OCI-LY3 (cell line): ENCODE data around the gene DEPDC1B.

Experiments
- H2AFZ ChIP-seq: fragments of 200-600, 300-600 bp; shearing (Covaris generic); 2 replicates; pipeline ENCODE4 v1.6.0; 2014; ENCODE audit warnings: antibody characterized with exemption, low read depth, low read length
- H3K27ac ChIP-seq: fragments of 200-600, 300-600 bp; sonication (generic); 2 replicates; pipeline ENCODE4 v1.5.1; 2014; ENCODE audit warnings: mild to moderate bottlenecking, low read length, moderate library complexity, mixed read lengths
- H3K27me3 ChIP-seq: fragments of 200-600, 300-600 bp; sonication (generic); 2 replicates; pipeline ENCODE4 v1.6.1; 2014; ENCODE audit warnings: low read depth, low read length, mixed read lengths
- H3K36me3 ChIP-seq: fragments of 200-600, 300-600 bp; sonication (generic); replicated peaks from 2 replicates; pipeline ENCODE3; 2014; ENCODE audit warnings: low read depth, low read length, mixed read lengths
- H3K4me1 ChIP-seq: fragments of 300-600, 200-600 bp; sonication (generic); 2 replicates; pipeline ENCODE4 v1.6.1; 2014; ENCODE audit warnings: low read length, mixed read lengths
- H3K4me2 ChIP-seq: fragments of 200-600, 300-600 bp; sonication (generic); 2 replicates; pipeline ENCODE4 v1.6.1; 2014; ENCODE audit warnings: low read length, mixed read lengths
- H3K4me3 ChIP-seq: fragments of 300-600, 200-600 bp; sonication (generic); 2 replicates; pipeline ENCODE4 v1.5.1; 2014; ENCODE audit warnings: antibody characterized with exemption, mild to moderate bottlenecking, low read length, moderate library complexity
- H3K79me2 ChIP-seq: fragments of 300-600, 200-600 bp; shearing (Covaris generic); 2 replicates; pipeline ENCODE4 v1.6.1; 2014; ENCODE audit warnings: mild to moderate bottlenecking, low read length, mixed read lengths
- H3K9ac ChIP-seq: fragments of 300-600, 200-600 bp; shearing (Covaris generic); 2 replicates; pipeline ENCODE4 v1.6.0; 2014; ENCODE audit warnings: mild to moderate bottlenecking, low read length, moderate library complexity
- H3K9me3 ChIP-seq: fragments of 200-600, 300-600 bp; shearing (Covaris generic); 2 replicates; pipeline ENCODE4 v1.6.1; 2014; ENCODE audit warnings: low read length, mixed read lengths; ENCODE audit not compliant: insufficient read depth
- H4K20me1 ChIP-seq: fragments of 200-600, 300-600 bp; sonication (generic); 2 replicates; pipeline ENCODE4 v1.6.1; 2016; ENCODE audit warnings: low read length, mixed read lengths; ENCODE audit not compliant: insufficient read depth
- CTCF ChIP-seq: fragments of 200-600, 300-600 bp; sonication (generic); IDR thresholded peaks from 2 replicates; pipeline ENCODE4 v1.5.1; 2014; ENCODE audit warnings: antibody characterized with exemption, low read length, low read depth
- EZH2phosphoT487 ChIP-seq: fragments of 200-600 bp; shearing (Covaris generic); IDR thresholded peaks from 2 replicates; pipeline ENCODE4 v1.6.1; 2018; ENCODE audit warnings: antibody characterized with exemption, mixed run types, low read depth

The DEPDC1B gene

GRCh38 chr5:60584304-60584703, 115.7 kb downstream of the DEPDC1B start:
- no peaks in the 10 kb centered on the region for H4K20me1 ChIP-seq
- TF ChIP-seq EZH2phosphoT487 = no peak
- H3K9me3 ChIP-seq = no peaks in the 10 kb centered on the region
- H3K4me3 ChIP-seq = no peak overlapping the region
- peaks cover 31% of the 10 kb centered on the region for H3K4me1 ChIP-seq
- H3K27ac ChIP-seq = no peak overlapping the region
- no peak overlapping the region for H2AFZ ChIP-seq
- H3K9ac ChIP-seq = no peak overlapping the region
- H3K79me2 ChIP-seq = no peaks in the 10 kb centered on the region
- H3K36me3 ChIP-seq = peaks cover 2% of the 10 kb centered on the region
- H3K27me3 ChIP-seq = no peaks in the 10 kb centered on the region
- peak overlapping the region; percentile 12; the same call in 1 of the 2 replicates for H3K4me2 ChIP-seq

GRCh38 chr5:60583616-60584015, 116.3 kb downstream of the DEPDC1B start:
- no peaks in the 10 kb centered on the region for H4K20me1 ChIP-seq
- H2AFZ ChIP-seq = no peak overlapping the region
- H3K4me1 ChIP-seq = peaks cover 31% of the 10 kb centered on the region
- no peak for TF ChIP-seq EZH2phosphoT487
- TF ChIP-seq CTCF = no peak
- H3K36me3 ChIP-seq = peaks cover 2% of the 10 kb centered on the region
- no peaks in the 10 kb centered on the region for H3K79me2 ChIP-seq
- no peaks in the 10 kb centered on the region for H3K9me3 ChIP-seq
- H3K27me3 ChIP-seq = no peaks in the 10 kb centered on the region
- no peak overlapping the region for H3K27ac ChIP-seq
- H3K4me2 ChIP-seq = peak overlapping the region; percentile 12; the same call in 1 of the 2 replicates
- no peak overlapping the region for H3K9ac ChIP-seq
- H3K4me3 ChIP-seq = no peak overlapping the region

- H3K4me3 ChIP-seq = no peak overlapping the region
- H3K27me3 ChIP-seq = no peaks in the 10 kb centered on the region
- H3K4me2 ChIP-seq = no peak overlapping the region
- H3K9ac ChIP-seq = no peak overlapping the region
- H3K79me2 ChIP-seq = no peaks in the 10 kb centered on the region
- TF ChIP-seq CTCF (no peak), EZH2phosphoT487 (no peak)
- no peak overlapping the region for H2AFZ ChIP-seq
- H4K20me1 ChIP-seq = no peaks in the 10 kb centered on the region
- H3K9me3 ChIP-seq = no peaks in the 10 kb centered on the region
- H3K27ac ChIP-seq = no peak overlapping the region
- H3K36me3 ChIP-seq = peaks cover 5% of the 10 kb centered on the region
- H3K4me1 ChIP-seq = peaks cover 8% of the 10 kb centered on the region
Observed at GRCh38 chr5:60578315-60578714, 121.7 kb downstream of the DEPDC1B start.

GRCh38 chr5:60577116-60577515, 122.8 kb downstream of the DEPDC1B start:
- Histone ChIP-seq H3K9me3 (no peaks in the 10 kb centered on the region), H3K36me3 (peaks cover 3% of the 10 kb centered on the region), H4K20me1 (no peaks in the 10 kb centered on the region), H3K79me2 (no peaks in the 10 kb centered on the region), H3K9ac (no peak overlapping the region), H2AFZ (no peak overlapping the region), H3K27ac (no peak overlapping the region), H3K4me1 (peaks cover 6% of the 10 kb centered on the region; the same call in 1 of the 2 replicates), H3K4me3 (no peak overlapping the region), H3K4me2 (no peak overlapping the region), H3K27me3 (no peaks in the 10 kb centered on the region)
- TF ChIP-seq EZH2phosphoT487 (no peak), CTCF (no peak)

- Histone ChIP-seq H2AFZ (no peak overlapping the region), H4K20me1 (no peaks in the 10 kb centered on the region), H3K4me2 (no peak overlapping the region), H3K4me1 (peaks cover 6% of the 10 kb centered on the region; the same call in 1 of the 2 replicates), H3K9ac (no peak overlapping the region), H3K9me3 (no peaks in the 10 kb centered on the region), H3K27me3 (no peaks in the 10 kb centered on the region), H3K4me3 (no peak overlapping the region), H3K79me2 (no peaks in the 10 kb centered on the region), H3K27ac (no peak overlapping the region), H3K36me3 (peaks cover 3% of the 10 kb centered on the region)
- TF ChIP-seq CTCF = no peak
- TF ChIP-seq EZH2phosphoT487 = no peak
Observed at GRCh38 chr5:60576425-60576824, 123.5 kb downstream of the DEPDC1B start.
